Dermis microvascular lymphatic vessel endothelial cell (primary cell): ENCODE data around the gene TENT5C. TPM values are rescaled to one million over a fixed set of nuclear protein-coding genes. Genes with fewer than 3 reads are reported as not detected.
A peak's percentile ranks its signal among the peaks of the same experiment; 100 is the strongest.

Source experiments
- DNase-seq, 2 donors: peaks; one replicate each; pipeline versions ENCODE4 v3.0.0 to v3.0.0-alpha.2; 2010; ENCODE audit warnings: low read depth in 2 of 2
- total RNA-seq: library from RNA; depleted of rRNA; stranded (reverse); fragments of >200 nt; gene quantifications from 2 replicates; pipeline ENCODE4 v1.2.1, GENCODE V29; 2014

TENT5C gene
- total RNA-seq, 1 donor from 2014 or later, result 0.64 TPM

- DNase-seq, result no peak
Observed at GRCh38 chr1:117591252-117591651, 14.6 kb upstream of the TENT5C start.

GRCh38 chr1:117592155-117592554 is 13.7 kb upstream of the TENT5C start:
- DNase-seq, result no peak

GRCh38 chr1:117594261-117594990 is 11.4 kb upstream of the TENT5C start:
- no peak for DNase-seq

- DNase-seq, result no peak
Observed at GRCh38 chr1:117596023-117596720, 9.7 kb upstream of the TENT5C start.

GRCh38 chr1:117598489-117598888 is 7.4 kb upstream of the TENT5C start:
- DNase-seq, result no peak

- DNase-seq, result no peak
Observed at GRCh38 chr1:117599286-117600221, 6.3 kb upstream of the TENT5C start.

GRCh38 chr1:117600325-117600943 is 5.4 kb upstream of the TENT5C start:
- no peak for DNase-seq

GRCh38 chr1:117600966-117601365 is 4.9 kb upstream of the TENT5C start:
- DNase-seq, result no peak

GRCh38 chr1:117602862-117603261 is 3.0 kb upstream of the TENT5C start:
- DNase-seq, result no peak

GRCh38 chr1:117605164-117605773 is 579 bp upstream of the TENT5C start:
- DNase-seq, result no peak

GRCh38 chr1:117606649-117607430 is 992 bp downstream of the TENT5C start:
- peak in 1 of 2 donors; percentile 15 for DNase-seq

GRCh38 chr1:117607471-117607870 is 1.6 kb downstream of the TENT5C start:
- DNase-seq, result no peak

- DNase-seq, result no peak
Observed at GRCh38 chr1:117608115-117608615, 2.3 kb downstream of the TENT5C start.

GRCh38 chr1:117608758-117609157 is 2.9 kb downstream of the TENT5C start:
- DNase-seq, result no peak

- no peak for DNase-seq
Observed at GRCh38 chr1:117609471-117609911, 3.6 kb downstream of the TENT5C start.

- DNase-seq, result no peak
Observed at GRCh38 chr1:117610036-117610435, 4.2 kb downstream of the TENT5C start.

GRCh38 chr1:117611121-117611601 is 5.3 kb downstream of the TENT5C start:
- DNase-seq, result no peak

- no peak for DNase-seq
Observed at GRCh38 chr1:117611894-117612483, 6.1 kb downstream of the TENT5C start.

- DNase-seq, result no peak
Observed at GRCh38 chr1:117612517-117613248, 6.8 kb downstream of the TENT5C start.
